NCI-H524 treated with DMSO at 0.1 percent for 48 hours (cell line): ENCODE data around the gene CPXM2.

Experiments used
- DNase-seq: peaks from one replicate; lab custom pipeline; 2025; lab: John Stamatoyannopoulos, UW

The CPXM2 gene

GRCh38 chr10:123847686-123848432 is 43.7 kb downstream of the CPXM2 start:
- DNase-seq, result no peak

- no peak for DNase-seq
Observed at GRCh38 chr10:123843835-123844234, 47.8 kb downstream of the CPXM2 start.

GRCh38 chr10:123842692-123843385 is 48.8 kb downstream of the CPXM2 start:
- DNase-seq, result no peak

- no peak for DNase-seq
Observed at GRCh38 chr10:123841560-123841959, 50.0 kb downstream of the CPXM2 start.

- no peak for DNase-seq
Observed at GRCh38 chr10:123841115-123841514, 50.5 kb downstream of the CPXM2 start.

GRCh38 chr10:123840714-123841113 is 50.9 kb downstream of the CPXM2 start:
- DNase-seq, result no peak

- no peak for DNase-seq
Observed at GRCh38 chr10:123838596-123839310, 52.9 kb downstream of the CPXM2 start.

- no peak for DNase-seq
Observed at GRCh38 chr10:123837756-123838155, 53.9 kb downstream of the CPXM2 start.

- DNase-seq, result no peak
Observed at GRCh38 chr10:123836418-123837145, 55.0 kb downstream of the CPXM2 start.

- DNase-seq, result no peak
Observed at GRCh38 chr10:123835575-123835974, 56.0 kb downstream of the CPXM2 start.

- DNase-seq, result no peak
Observed at GRCh38 chr10:123833170-123833850, 58.3 kb downstream of the CPXM2 start.

GRCh38 chr10:123831259-123831658 is 60.3 kb downstream of the CPXM2 start:
- DNase-seq, result no peak

GRCh38 chr10:123821136-123821535 is 70.5 kb downstream of the CPXM2 start:
- no peak for DNase-seq

- no peak for DNase-seq
Observed at GRCh38 chr10:123809632-123810031, 82.0 kb downstream of the CPXM2 start.

GRCh38 chr10:123808906-123809305 is 82.7 kb downstream of the CPXM2 start:
- no peak for DNase-seq

- DNase-seq, result no peak
Observed at GRCh38 chr10:123808286-123808685, 83.3 kb downstream of the CPXM2 start.

- no peak for DNase-seq
Observed at GRCh38 chr10:123807444-123808035, 84.1 kb downstream of the CPXM2 start.

GRCh38 chr10:123804716-123805115 is 86.9 kb downstream of the CPXM2 start:
- DNase-seq, result no peak

- DNase-seq, result no peak
Observed at GRCh38 chr10:123800821-123801220, 90.8 kb downstream of the CPXM2 start.

GRCh38 chr10:123800289-123800688 is 91.3 kb downstream of the CPXM2 start:
- no peak for DNase-seq

- DNase-seq, result no peak
Observed at GRCh38 chr10:123798856-123799255, 92.8 kb downstream of the CPXM2 start.
